Suprapubic skin (tissue), 3 donors: ENCODE measurements around the gene HACD3.

ENCODE experiments used
- CTCF ChIP-seq, 2 donors: fragments of 200-600 bp in 1 of 2; fragments of 450-650 bp in 1 of 2; sonication (generic) in 1 of 2; IDR thresholded peaks; one replicate each; pipeline ENCODE4 v1.5.1; 2016 to 2019; ENCODE audit warnings: antibody characterized with exemption in 2 of 2, mild to moderate bottlenecking in 1 of 2, moderate library complexity in 1 of 2
- EP300 ChIP-seq: sonication (generic); formaldehyde crosslinking; IDR thresholded peaks from one replicate; pipeline ENCODE4 v1.6.1; 2017; ENCODE audit warnings: antibody characterized with exemption
- POLR2A ChIP-seq, 2 donors: fragments of 450-650 bp; IDR thresholded peaks; one replicate each; pipeline ENCODE4 v1.6.1; 2017; ENCODE audit warnings: antibody characterized with exemption in 2 of 2, mild to moderate bottlenecking in 2 of 2, moderate library complexity in 2 of 2

- no peak for TF ChIP-seq CTCF (IDR thresholded peaks at IDR 0.05)
- TF ChIP-seq POLR2A (IDR thresholded peaks at IDR 0.05): no peak
- TF ChIP-seq EP300: no peak
Observed at GRCh38 chr15:65484876-65485275, 45.4 kb upstream of the HACD3 start.
